ENCODE results near the gene ENDOV. TPM values are rescaled to one million over a fixed set of nuclear protein-coding genes. Genes with fewer than 3 reads are reported as not detected.
A peak's percentile ranks its signal among the peaks of the same experiment; 100 is the strongest.

The ENDOV gene
- total and polyA plus RNA-seq, 2 of the 13 experiments (the other 11 are each of a cell fraction or from before 2014, with no cell fraction given), result 15.1 to 17.1 TPM

DNA sequence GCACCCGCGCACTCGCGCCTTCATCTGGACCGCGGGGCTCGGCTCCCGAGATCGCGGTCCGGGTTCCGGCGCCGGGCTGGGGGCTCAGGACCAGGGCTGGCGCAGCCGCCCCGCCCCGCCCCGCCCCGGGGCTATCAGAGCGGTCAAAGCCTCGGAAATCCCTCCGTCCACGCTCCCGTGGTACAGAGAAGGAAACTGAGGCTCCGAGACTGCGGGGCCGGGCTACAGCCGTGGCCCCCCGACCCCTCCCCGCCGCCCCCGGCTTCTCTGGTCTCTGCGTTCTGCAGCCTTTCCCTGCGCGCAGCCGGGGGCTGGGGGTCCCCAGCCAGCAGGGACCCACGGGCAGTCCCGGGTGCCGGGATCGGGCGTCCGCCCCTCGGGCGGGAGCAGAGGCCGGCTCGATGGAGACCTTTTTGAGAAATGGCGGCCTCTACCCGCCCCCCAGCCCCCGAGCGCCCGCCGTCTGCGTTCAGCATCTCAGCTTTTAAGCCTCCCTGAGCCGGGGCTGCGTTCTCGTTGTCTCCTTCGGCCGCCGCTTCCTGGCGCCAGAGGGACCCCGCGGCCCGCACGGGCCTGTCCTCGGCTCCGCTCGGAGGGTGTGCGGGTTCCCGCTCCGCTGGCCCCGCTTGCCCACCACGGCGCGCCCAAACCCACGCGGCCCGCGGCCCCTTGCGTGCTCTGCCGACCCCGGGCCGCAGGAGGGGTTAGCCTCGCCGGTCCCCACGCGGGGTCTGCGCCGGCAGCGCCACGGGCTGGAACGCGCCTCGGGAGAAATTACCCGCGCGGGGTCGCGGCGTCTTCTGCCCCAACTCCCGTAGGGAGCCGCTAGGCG lies 62.9 kb downstream of the ENDOV start (continued):
- TF ChIP-seq U2AF2 (IDR thresholded peaks at IDR 0.05; ENCODE audit: low read depth, low read length), result no peak
- peak; percentile 76; the same call in 1 of the 2 replicates for TF ChIP-seq DNMT1 (CRISPR knock-in tag; IDR thresholded peaks at IDR 0.05)
- no peak for TF ChIP-seq ZNF747 (CRISPR knock-in tag; IDR thresholded peaks at IDR 0.05; ENCODE audit: borderline replicate concordance)
- TF ChIP-seq ZNF570 (CRISPR knock-in tag; IDR thresholded peaks at IDR 0.05; ENCODE audit: borderline replicate concordance), result no peak
- 0 out of 2 replicates have a peak, but pooled peaks have one; percentile 13 for TF ChIP-seq ELF3 (CRISPR knock-in tag; IDR thresholded peaks at IDR 0.05)
- TF ChIP-seq, protein P1, sequence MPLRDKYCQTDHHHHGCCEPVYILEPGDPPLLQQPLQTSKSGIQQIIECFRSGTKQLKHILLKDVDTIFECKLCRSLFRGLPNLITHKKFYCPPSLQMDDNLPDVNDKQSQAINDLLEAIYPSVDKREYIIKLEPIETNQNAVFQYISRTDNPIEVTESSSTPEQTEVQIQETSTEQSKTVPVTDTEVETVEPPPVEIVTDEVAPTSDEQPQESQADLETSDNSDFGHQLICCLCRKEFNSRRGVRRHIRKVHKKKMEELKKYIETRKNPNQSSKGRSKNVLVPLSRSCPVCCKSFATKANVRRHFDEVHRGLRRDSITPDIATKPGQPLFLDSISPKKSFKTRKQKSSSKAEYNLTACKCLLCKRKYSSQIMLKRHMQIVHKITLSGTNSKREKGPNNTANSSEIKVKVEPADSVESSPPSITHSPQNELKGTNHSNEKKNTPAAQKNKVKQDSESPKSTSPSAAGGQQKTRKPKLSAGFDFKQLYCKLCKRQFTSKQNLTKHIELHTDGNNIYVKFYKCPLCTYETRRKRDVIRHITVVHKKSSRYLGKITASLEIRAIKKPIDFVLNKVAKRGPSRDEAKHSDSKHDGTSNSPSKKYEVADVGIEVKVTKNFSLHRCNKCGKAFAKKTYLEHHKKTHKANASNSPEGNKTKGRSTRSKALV (CRISPR knock-in tag; IDR thresholded peaks at IDR 0.05), result peak; percentile 44; the same call in 1 of the 2 replicates
- TF ChIP-seq XRCC5 (optimal IDR thresholded peaks at IDR 0.05; ENCODE audit: low read length), result peak; percentile 64
- no peak for TF ChIP-seq GTF3A (CRISPR knock-in tag; conservative IDR thresholded peaks at IDR 0.05)
- TF ChIP-seq FOSL2 (CRISPR knock-in tag; IDR thresholded peaks at IDR 0.05), result 0 out of 2 replicates have a peak, but pooled peaks have one; percentile 12
- TF ChIP-seq, protein P2, sequence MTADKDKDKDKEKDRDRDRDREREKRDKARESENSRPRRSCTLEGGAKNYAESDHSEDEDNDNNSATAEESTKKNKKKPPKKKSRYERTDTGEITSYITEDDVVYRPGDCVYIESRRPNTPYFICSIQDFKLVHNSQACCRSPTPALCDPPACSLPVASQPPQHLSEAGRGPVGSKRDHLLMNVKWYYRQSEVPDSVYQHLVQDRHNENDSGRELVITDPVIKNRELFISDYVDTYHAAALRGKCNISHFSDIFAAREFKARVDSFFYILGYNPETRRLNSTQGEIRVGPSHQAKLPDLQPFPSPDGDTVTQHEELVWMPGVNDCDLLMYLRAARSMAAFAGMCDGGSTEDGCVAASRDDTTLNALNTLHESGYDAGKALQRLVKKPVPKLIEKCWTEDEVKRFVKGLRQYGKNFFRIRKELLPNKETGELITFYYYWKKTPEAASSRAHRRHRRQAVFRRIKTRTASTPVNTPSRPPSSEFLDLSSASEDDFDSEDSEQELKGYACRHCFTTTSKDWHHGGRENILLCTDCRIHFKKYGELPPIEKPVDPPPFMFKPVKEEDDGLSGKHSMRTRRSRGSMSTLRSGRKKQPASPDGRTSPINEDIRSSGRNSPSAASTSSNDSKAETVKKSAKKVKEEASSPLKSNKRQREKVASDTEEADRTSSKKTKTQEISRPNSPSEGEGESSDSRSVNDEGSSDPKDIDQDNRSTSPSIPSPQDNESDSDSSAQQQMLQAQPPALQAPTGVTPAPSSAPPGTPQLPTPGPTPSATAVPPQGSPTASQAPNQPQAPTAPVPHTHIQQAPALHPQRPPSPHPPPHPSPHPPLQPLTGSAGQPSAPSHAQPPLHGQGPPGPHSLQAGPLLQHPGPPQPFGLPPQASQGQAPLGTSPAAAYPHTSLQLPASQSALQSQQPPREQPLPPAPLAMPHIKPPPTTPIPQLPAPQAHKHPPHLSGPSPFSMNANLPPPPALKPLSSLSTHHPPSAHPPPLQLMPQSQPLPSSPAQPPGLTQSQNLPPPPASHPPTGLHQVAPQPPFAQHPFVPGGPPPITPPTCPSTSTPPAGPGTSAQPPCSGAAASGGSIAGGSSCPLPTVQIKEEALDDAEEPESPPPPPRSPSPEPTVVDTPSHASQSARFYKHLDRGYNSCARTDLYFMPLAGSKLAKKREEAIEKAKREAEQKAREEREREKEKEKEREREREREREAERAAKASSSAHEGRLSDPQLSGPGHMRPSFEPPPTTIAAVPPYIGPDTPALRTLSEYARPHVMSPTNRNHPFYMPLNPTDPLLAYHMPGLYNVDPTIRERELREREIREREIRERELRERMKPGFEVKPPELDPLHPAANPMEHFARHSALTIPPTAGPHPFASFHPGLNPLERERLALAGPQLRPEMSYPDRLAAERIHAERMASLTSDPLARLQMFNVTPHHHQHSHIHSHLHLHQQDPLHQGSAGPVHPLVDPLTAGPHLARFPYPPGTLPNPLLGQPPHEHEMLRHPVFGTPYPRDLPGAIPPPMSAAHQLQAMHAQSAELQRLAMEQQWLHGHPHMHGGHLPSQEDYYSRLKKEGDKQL (CRISPR knock-in tag; IDR thresholded peaks at IDR 0.05; ENCODE audit: low read depth), result no peak
- TF ChIP-seq STAG1 (CRISPR knock-in tag; IDR thresholded peaks at IDR 0.05), result peak; percentile 80
- TF ChIP-seq, protein P3, sequence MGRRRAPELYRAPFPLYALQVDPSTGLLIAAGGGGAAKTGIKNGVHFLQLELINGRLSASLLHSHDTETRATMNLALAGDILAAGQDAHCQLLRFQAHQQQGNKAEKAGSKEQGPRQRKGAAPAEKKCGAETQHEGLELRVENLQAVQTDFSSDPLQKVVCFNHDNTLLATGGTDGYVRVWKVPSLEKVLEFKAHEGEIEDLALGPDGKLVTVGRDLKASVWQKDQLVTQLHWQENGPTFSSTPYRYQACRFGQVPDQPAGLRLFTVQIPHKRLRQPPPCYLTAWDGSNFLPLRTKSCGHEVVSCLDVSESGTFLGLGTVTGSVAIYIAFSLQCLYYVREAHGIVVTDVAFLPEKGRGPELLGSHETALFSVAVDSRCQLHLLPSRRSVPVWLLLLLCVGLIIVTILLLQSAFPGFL (CRISPR knock-in tag; IDR thresholded peaks at IDR 0.05), result no peak
- peak; percentile 44 for TF ChIP-seq HNRNPLL (IDR thresholded peaks at IDR 0.05; ENCODE audit: low read depth, low read length, poor library complexity, severe bottlenecking)
- no peak for TF ChIP-seq THAP11 (CRISPR knock-in tag; IDR thresholded peaks at IDR 0.05)
- TF ChIP-seq ZBTB20 (CRISPR knock-in tag; IDR thresholded peaks at IDR 0.05; ENCODE audit: borderline replicate concordance, low read depth), result no peak
- TF ChIP-seq DNMT3B (CRISPR knock-in tag; conservative IDR thresholded peaks at IDR 0.05), result no peak
- TF ChIP-seq, protein P4, sequence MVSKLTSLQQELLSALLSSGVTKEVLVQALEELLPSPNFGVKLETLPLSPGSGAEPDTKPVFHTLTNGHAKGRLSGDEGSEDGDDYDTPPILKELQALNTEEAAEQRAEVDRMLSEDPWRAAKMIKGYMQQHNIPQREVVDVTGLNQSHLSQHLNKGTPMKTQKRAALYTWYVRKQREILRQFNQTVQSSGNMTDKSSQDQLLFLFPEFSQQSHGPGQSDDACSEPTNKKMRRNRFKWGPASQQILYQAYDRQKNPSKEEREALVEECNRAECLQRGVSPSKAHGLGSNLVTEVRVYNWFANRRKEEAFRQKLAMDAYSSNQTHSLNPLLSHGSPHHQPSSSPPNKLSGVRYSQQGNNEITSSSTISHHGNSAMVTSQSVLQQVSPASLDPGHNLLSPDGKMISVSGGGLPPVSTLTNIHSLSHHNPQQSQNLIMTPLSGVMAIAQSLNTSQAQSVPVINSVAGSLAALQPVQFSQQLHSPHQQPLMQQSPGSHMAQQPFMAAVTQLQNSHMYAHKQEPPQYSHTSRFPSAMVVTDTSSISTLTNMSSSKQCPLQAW (CRISPR knock-in tag; IDR thresholded peaks at IDR 0.05), result no peak
- TF ChIP-seq AGO1 (IDR thresholded peaks at IDR 0.05; ENCODE audit: low read depth, low read length, poor library complexity, severe bottlenecking), result no peak
- no peak for TF ChIP-seq SMAD1 (CRISPR knock-in tag; IDR thresholded peaks at IDR 0.05; ENCODE audit: borderline replicate concordance, low read depth)
